ENCODE measurements around the gene MYL7.

MYL7 gene

GRCh38 chr7:44119829-44120380, 21.2 kb downstream of the MYL7 start:
- no peak for TF ChIP-seq CTCF (IDR thresholded peaks at IDR 0.05; ENCODE audit: low read depth, low read length, missing control alignments)
- DNase-seq (ENCODE audit: low read depth), result no peak
- no peak overlapping the region for H3K4me3 ChIP-seq (ENCODE audit: low read depth, low read length)

- H3K4me3 ChIP-seq (ENCODE audit: low read depth, low read length), result no peak overlapping the region
- DNase-seq (ENCODE audit: low read depth), result no peak
- no peak for TF ChIP-seq CTCF (IDR thresholded peaks at IDR 0.05; ENCODE audit: low read depth, low read length, missing control alignments)
Measured at GRCh38 chr7:44117801-44118429, 23.2 kb downstream of the MYL7 start.

- no peak for TF ChIP-seq CTCF (IDR thresholded peaks at IDR 0.05; ENCODE audit: low read depth, low read length, missing control alignments)
- H3K4me3 ChIP-seq (ENCODE audit: low read depth, low read length), result no peak overlapping the region
- DNase-seq (ENCODE audit: low read depth), result no peak
Measured at GRCh38 chr7:44116789-44117666, 24.1 kb downstream of the MYL7 start.

- no peak for DNase-seq (ENCODE audit: low read depth)
- TF ChIP-seq CTCF (IDR thresholded peaks at IDR 0.05; ENCODE audit: low read depth, low read length, missing control alignments), result no peak
- H3K4me3 ChIP-seq (ENCODE audit: low read depth, low read length), result no peak overlapping the region
Measured at GRCh38 chr7:44116087-44116788, 24.9 kb downstream of the MYL7 start.

GRCh38 chr7:44114586-44115310, 26.4 kb downstream of the MYL7 start:
- TF ChIP-seq CTCF (IDR thresholded peaks at IDR 0.05; ENCODE audit: low read depth, low read length, missing control alignments), result no peak
- H3K4me3 ChIP-seq (ENCODE audit: low read depth, low read length), result no peak overlapping the region
- DNase-seq (ENCODE audit: low read depth), result no peak

- no peak for TF ChIP-seq CTCF (IDR thresholded peaks at IDR 0.05; ENCODE audit: low read depth, low read length, missing control alignments)
- no peak for DNase-seq (ENCODE audit: low read depth)
- no peak overlapping the region for H3K4me3 ChIP-seq (ENCODE audit: low read depth, low read length)
Measured at GRCh38 chr7:44113764-44114354, 27.3 kb downstream of the MYL7 start.
